Cardiac fibroblast (primary cell): Measurements from ENCODE around the gene ITGAD.

Source experiments
- DNase-seq, 2 donors: peaks; one replicate each; pipeline versions ENCODE4 v3.0.0 to v3.0.0-alpha.2; 2010; ENCODE audit warnings: low read depth in 2 of 2
- H3K4me3 ChIP-seq, 2 donors: replicated peaks in 1 of 2; 1 replicate in 1 of 2; 2 replicates in 1 of 2; pipeline ENCODE4 v1.5.1; 2011; ENCODE audit warnings: low read depth in 2 of 2, low read length in 2 of 2, mild to moderate bottlenecking in 2 of 2, moderate library complexity in 1 of 2
- CTCF ChIP-seq: IDR thresholded peaks from one replicate; pipeline ENCODE4 v1.5.1; 2011; ENCODE audit warnings: low read depth, mild to moderate bottlenecking, low read length, inconsistent platforms

Gene ITGAD

GRCh38 chr16:31464348-31464769 is 71.2 kb downstream of the ITGAD start:
- no peak for TF ChIP-seq CTCF
- H3K4me3 ChIP-seq = no peak overlapping the region
- DNase-seq = no peak

GRCh38 chr16:31464781-31465260 is 71.7 kb downstream of the ITGAD start:
- no peak for TF ChIP-seq CTCF
- DNase-seq = no peak
- no peak overlapping the region for H3K4me3 ChIP-seq

GRCh38 chr16:31465788-31466370 is 72.7 kb downstream of the ITGAD start:
- no peak for TF ChIP-seq CTCF
- DNase-seq = no peak
- no peak overlapping the region for H3K4me3 ChIP-seq

- no peak overlapping the region for H3K4me3 ChIP-seq
- no peak for DNase-seq
- no peak for TF ChIP-seq CTCF
These were observed 73.3 kb downstream of the ITGAD start for GRCh38 chr16:31466381-31466841.

GRCh38 chr16:31467151-31467773 is 74.1 kb downstream of the ITGAD start:
- TF ChIP-seq CTCF = no peak
- no peak overlapping the region for H3K4me3 ChIP-seq
- DNase-seq = peak; percentile 51 to 56

DNA sequence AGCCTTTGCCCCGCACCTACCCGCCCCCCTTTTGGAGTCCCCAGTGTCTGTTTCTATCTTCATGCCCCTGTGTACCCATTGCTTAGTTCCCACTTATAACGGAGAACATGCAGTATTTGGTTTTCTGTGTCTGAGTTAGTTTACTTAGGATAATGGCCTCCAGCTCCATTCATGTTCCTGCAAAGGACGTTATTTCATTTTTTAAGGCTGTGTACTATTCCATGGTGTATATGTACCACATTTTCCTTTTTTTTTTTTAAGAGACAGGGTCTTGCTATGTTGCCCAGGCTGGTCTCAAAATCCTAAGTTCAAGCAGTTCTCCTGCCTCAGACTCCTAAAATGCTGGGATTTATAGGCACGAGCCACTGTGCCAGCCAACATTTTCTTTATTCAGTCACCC is 74.7 kb downstream of the ITGAD start:
- TF ChIP-seq CTCF = no peak
- H3K4me3 ChIP-seq = no peak overlapping the region
- no peak for DNase-seq
